Smooth muscle cell (in vitro differentiated cells): ENCODE data around the gene ARSG. TPM values are rescaled to one million over a fixed set of nuclear protein-coding genes. Genes with fewer than 3 reads are reported as not detected.

Experiments used
- DNase-seq: peaks from one replicate; lab custom pipeline; 2025; ENCODE audit not compliant: unreplicated experiment; lab: John Stamatoyannopoulos, UW
- H2AFZ ChIP-seq: fragments of 200-600 bp; sonication (generic); 2 replicates; pipeline ENCODE4 v1.6.0; 2016; ENCODE audit warnings: antibody characterized with exemption, low read depth, mild to moderate bottlenecking
- H3F3A ChIP-seq: fragments of 200-600 bp; sonication (generic); 2 replicates; pipeline ENCODE4 v1.6.0; 2017; ENCODE audit warnings: antibody characterized with exemption, low read depth
- H3K27ac ChIP-seq: fragments of 200-600 bp; sonication (generic); 2 replicates; pipeline ENCODE4 v1.5.1; 2016; ENCODE audit warnings: low read depth, mild to moderate bottlenecking
- H3K27me3 ChIP-seq: fragments of 200-600 bp; sonication (generic); 2 replicates; pipeline ENCODE4 v1.6.1; 2016; ENCODE audit warnings: low read depth, mild to moderate bottlenecking
- H3K36me3 ChIP-seq: fragments of 200-600 bp; sonication (generic); 2 replicates; pipeline ENCODE4 v1.5.1; 2016; ENCODE audit warnings: low read depth
- H3K4me1 ChIP-seq: fragments of 200-600 bp; sonication (generic); 2 replicates; pipeline ENCODE4 v1.5.1; 2016; ENCODE audit warnings: low read depth
- H3K4me2 ChIP-seq: fragments of 200-600 bp; sonication (generic); 2 replicates; pipeline ENCODE4 v1.6.0; 2016; ENCODE audit warnings: mild to moderate bottlenecking
- H3K4me3 ChIP-seq: fragments of 200-600 bp; sonication (generic); 2 replicates; pipeline ENCODE4 v1.5.1; 2016; ENCODE audit warnings: mild to moderate bottlenecking
- H3K79me2 ChIP-seq: fragments of 200-600 bp; sonication (generic); 2 replicates; pipeline ENCODE4 v1.6.0; 2016; ENCODE audit warnings: low read depth, mild to moderate bottlenecking
- H3K9ac ChIP-seq: fragments of 200-600 bp; sonication (generic); 2 replicates; pipeline ENCODE4 v1.6.0; 2016; ENCODE audit warnings: low read depth
- H3K9me3 ChIP-seq: fragments of 200-600 bp; sonication (generic); replicated peaks from 2 replicates; pipeline ENCODE4 v1.5.1; 2016; ENCODE audit warnings: low read depth
- H4K20me1 ChIP-seq: fragments of 200-600 bp; sonication (generic); 2 replicates; pipeline ENCODE4 v1.6.0; 2016; ENCODE audit warnings: low read depth
- CTCF ChIP-seq: fragments of 200-600 bp; sonication (generic); IDR thresholded peaks from 2 replicates; pipeline ENCODE4 v1.5.1; 2017; ENCODE audit warnings: borderline replicate concordance, mild to moderate bottlenecking, antibody characterized with exemption; ENCODE audit not compliant: insufficient read depth, poor library complexity, severe bottlenecking
- WGBS: methylation state at CpG from one replicate; pipeline ENCODE4 v1.1.7; 2016; ENCODE audit warnings: low lambda C conversion rate; 5-methylcytosine and 5-hydroxymethylcytosine counted together
- polyA plus RNA-seq: library from polyadenylated mRNA; unstranded; fragments of >200 nt; fragmentation: Nextera tagmentation; extraction: Ambion mirVana; gene quantifications from 2 replicates; pipeline ENCODE4 v1.2.1, GENCODE V29; 2016
- total RNA-seq: library from RNA; depleted of rRNA; stranded (reverse); fragments of >200 nt; gene quantifications from 2 replicates; pipeline ENCODE4 v1.2.3, GENCODE V29; 2014

Gene ARSG
- total and polyA plus RNA-seq, 2 experiments from 2014 or later = 1.0 to 2.4 TPM

DNA sequence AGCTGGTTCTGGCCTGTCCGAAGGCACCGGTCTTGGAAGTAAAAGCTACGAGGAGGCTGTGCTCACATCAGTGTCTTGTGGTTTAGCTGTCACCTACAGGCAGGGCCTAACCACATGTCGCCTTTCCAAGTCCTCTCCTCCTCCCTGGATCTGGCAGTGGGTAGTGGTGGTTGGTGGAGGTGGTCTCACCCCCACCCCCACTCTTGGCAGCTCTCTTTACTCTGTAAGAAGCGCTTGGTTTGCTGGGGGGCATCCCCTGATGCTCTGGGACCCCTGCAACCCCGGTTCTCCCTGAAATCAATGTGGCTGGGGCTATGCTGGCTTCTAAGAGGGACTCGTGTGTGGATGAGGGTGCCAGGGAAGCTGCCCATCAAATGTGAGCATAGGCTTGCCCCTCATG lies 97.7 kb downstream of the ARSG start:
- 78% methylated on average over 7 of the region's 7 CpGs for WGBS
- H3K4me2 ChIP-seq = no peak overlapping the region
- H3K9ac ChIP-seq = no peak overlapping the region
- no peaks in the 10 kb centered on the region for H3K9me3 ChIP-seq
- no peak overlapping the region for H3K4me3 ChIP-seq
- H3F3A ChIP-seq = peaks cover 6% of the 10 kb centered on the region
- H3K36me3 ChIP-seq = no peaks in the 10 kb centered on the region
- no peaks in the 10 kb centered on the region for H3K27me3 ChIP-seq
- DNase-seq = no peak
- H2AFZ ChIP-seq = no peak overlapping the region
- H3K27ac ChIP-seq = no peak overlapping the region
- H4K20me1 ChIP-seq = no peaks in the 10 kb centered on the region
- no peaks in the 10 kb centered on the region for H3K4me1 ChIP-seq
- no peak for TF ChIP-seq CTCF
- no peaks in the 10 kb centered on the region for H3K79me2 ChIP-seq

DNA sequence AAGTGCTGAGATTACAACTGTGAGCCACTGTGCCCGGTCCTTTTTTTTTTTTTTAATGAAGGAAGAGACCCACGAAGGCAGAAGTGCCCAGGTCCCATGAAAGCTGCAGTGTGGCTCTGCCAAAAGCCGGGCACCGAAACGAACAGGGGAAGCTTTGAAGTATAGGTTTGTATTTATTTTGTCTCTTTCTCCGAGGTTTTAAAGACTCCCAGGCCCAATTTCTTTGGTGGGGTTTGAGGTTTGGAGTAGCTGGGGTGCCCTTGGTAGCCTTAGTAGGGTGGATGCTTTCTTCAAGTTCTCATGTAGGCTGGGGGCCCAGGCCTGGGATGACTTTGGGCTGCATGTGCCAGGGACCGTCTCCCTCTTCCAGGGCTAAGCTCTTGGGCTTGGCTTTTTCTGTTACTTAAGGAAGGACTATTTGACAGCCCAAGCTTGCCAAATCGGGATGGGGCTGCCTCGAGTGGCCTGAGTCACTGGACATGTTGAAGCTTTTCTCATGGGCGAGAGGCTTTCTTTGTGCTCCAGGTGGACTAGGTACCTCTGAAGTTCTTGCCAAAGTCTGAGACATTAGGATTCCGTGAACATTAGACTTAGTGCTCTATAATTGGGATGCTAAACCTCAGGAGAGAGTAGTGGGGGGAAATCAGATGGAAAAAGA lies 99.7 kb downstream of the ARSG start:
- DNase-seq = no peak
- Histone ChIP-seq H3K36me3 (no peaks in the 10 kb centered on the region), H3F3A (no peaks in the 10 kb centered on the region), H2AFZ (no peak overlapping the region), H3K79me2 (no peaks in the 10 kb centered on the region), H3K27me3 (no peaks in the 10 kb centered on the region), H4K20me1 (no peaks in the 10 kb centered on the region), H3K27ac (no peak overlapping the region), H3K9ac (no peak overlapping the region), H3K4me3 (no peak overlapping the region), H3K9me3 (no peaks in the 10 kb centered on the region), H3K4me1 (no peaks in the 10 kb centered on the region), H3K4me2 (no peak overlapping the region)
- no peak for TF ChIP-seq CTCF
- WGBS = 88% methylated on average over 11 of the region's 11 CpGs

- no peak for DNase-seq
Observed at GRCh38 chr17:68391561-68392268, 100.4 kb downstream of the ARSG start.

More at GRCh38 chr17:68391561-68392268, 100.4 kb downstream of the ARSG start:
- no peaks in the 10 kb centered on the region for H3K27me3 ChIP-seq
- H3K9me3 ChIP-seq = no peaks in the 10 kb centered on the region
- H3K9ac ChIP-seq = no peak overlapping the region
- H3K36me3 ChIP-seq = no peaks in the 10 kb centered on the region
- no peaks in the 10 kb centered on the region for H3K4me1 ChIP-seq
- no peaks in the 10 kb centered on the region for H4K20me1 ChIP-seq
- no peak overlapping the region for H3K4me2 ChIP-seq
- no peaks in the 10 kb centered on the region for H3F3A ChIP-seq
- WGBS = 93% methylated on average over 16 of the region's 16 CpGs
- no peak overlapping the region for H3K4me3 ChIP-seq
- TF ChIP-seq CTCF = no peak
- no peak overlapping the region for H2AFZ ChIP-seq
- H3K27ac ChIP-seq = no peak overlapping the region
- no peaks in the 10 kb centered on the region for H3K79me2 ChIP-seq
